ENCODE results near the gene ALB. TPM values are rescaled to one million over a fixed set of nuclear protein-coding genes. Genes with fewer than 3 reads are reported as not detected.

The ALB gene
- total RNA-seq, 1 donor: not detected

DNA sequence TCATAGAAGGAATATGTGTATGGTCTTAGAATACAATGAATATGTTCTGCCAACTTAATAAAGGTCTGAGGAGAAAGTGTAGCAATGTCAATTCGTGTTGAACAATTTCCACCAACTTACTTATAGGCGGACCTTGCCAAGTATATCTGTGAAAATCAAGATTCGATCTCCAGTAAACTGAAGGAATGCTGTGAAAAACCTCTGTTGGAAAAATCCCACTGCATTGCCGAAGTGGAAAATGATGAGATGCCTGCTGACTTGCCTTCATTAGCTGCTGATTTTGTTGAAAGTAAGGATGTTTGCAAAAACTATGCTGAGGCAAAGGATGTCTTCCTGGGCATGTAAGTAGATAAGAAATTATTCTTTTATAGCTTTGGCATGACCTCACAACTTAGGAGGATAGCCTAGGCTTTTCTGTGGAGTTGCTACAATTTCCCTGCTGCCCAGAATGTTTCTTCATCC lies 9.2 kb downstream of the ALB start:
- no peak for DNase-seq (ENCODE audit: low read depth)
- TF ChIP-seq, protein P1, sequence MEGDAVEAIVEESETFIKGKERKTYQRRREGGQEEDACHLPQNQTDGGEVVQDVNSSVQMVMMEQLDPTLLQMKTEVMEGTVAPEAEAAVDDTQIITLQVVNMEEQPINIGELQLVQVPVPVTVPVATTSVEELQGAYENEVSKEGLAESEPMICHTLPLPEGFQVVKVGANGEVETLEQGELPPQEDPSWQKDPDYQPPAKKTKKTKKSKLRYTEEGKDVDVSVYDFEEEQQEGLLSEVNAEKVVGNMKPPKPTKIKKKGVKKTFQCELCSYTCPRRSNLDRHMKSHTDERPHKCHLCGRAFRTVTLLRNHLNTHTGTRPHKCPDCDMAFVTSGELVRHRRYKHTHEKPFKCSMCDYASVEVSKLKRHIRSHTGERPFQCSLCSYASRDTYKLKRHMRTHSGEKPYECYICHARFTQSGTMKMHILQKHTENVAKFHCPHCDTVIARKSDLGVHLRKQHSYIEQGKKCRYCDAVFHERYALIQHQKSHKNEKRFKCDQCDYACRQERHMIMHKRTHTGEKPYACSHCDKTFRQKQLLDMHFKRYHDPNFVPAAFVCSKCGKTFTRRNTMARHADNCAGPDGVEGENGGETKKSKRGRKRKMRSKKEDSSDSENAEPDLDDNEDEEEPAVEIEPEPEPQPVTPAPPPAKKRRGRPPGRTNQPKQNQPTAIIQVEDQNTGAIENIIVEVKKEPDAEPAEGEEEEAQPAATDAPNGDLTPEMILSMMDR (IDR thresholded peaks at IDR 0.05; ENCODE audit: insufficient read depth, low read depth, low read length): no peak
- H3K4me3 ChIP-seq (ENCODE audit: low read depth, low read length): no peak overlapping the region

DNA sequence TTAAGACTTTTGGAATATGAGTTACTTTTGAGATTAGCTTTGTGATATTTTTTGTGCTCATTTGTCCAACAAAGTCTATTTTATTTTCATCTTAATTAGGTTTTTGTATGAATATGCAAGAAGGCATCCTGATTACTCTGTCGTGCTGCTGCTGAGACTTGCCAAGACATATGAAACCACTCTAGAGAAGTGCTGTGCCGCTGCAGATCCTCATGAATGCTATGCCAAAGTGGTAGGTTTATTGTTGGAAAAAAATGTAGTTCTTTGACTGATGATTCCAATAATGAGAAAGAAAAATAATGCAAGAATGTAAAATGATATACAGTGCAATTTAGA lies 10.8 kb downstream of the ALB start:
- DNase-seq (ENCODE audit: low read depth): no peak
- TF ChIP-seq, protein P1 (IDR thresholded peaks at IDR 0.05; ENCODE audit: insufficient read depth, low read depth, low read length): no peak
- no peak overlapping the region for H3K4me3 ChIP-seq (ENCODE audit: low read depth, low read length)

DNA sequence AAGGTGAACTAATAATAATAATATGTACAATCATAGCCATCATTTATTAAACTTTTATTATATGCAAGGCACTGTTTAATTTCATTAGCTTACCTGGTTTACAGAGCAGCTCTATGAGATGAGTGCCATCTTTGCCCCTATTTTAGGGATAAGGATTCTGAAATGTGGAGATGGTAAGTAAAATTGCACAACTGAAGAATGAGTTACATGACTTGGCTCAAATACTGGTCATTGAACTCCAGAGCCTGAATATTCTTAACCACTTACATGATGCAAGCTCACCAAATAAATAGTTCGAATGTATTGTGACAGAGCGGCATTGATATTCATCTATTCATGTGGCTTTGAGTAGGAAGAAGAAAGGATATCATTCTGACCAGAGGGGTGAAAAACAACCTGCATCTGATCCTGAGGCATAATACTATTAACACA lies 11.7 kb downstream of the ALB start:
- TF ChIP-seq, protein P1 (IDR thresholded peaks at IDR 0.05; ENCODE audit: insufficient read depth, low read depth, low read length): no peak
- DNase-seq (ENCODE audit: low read depth): no peak
- no peak overlapping the region for H3K4me3 ChIP-seq (ENCODE audit: low read depth, low read length)

DNA sequence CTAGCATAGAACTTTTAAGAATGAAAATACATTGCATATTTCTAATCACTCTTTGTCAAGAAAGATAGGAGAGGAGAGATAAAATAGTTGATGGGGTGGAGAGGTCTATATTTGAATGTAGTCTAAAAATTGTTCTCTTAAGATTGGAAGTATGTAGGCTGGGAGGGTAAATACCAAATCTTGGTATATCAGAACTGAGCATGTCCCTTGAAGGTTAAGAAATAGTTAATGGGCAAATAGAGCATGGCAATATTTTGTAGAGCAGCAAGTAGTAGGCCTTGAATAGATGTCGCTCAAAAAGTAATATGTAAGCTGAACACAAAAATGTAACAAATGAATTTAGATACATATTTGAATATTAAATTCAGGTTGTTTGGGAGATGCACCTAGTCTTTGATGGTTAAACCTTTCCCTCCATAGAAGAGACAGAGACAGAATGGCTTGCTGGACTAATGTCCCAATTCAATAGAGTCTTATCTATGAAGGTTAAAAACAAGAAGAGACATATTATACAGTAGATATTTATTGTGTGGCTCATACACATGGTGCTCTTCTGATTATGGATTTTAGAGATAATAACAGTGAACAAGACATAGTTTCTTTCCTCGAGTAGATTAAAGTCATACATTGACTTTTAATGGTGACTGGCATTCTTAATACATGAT lies 12.5 kb downstream of the ALB start:
- no peak for DNase-seq (ENCODE audit: low read depth)
- H3K4me3 ChIP-seq (ENCODE audit: low read depth, low read length): no peak overlapping the region
- TF ChIP-seq, protein P1 (IDR thresholded peaks at IDR 0.05; ENCODE audit: insufficient read depth, low read depth, low read length): no peak

DNA sequence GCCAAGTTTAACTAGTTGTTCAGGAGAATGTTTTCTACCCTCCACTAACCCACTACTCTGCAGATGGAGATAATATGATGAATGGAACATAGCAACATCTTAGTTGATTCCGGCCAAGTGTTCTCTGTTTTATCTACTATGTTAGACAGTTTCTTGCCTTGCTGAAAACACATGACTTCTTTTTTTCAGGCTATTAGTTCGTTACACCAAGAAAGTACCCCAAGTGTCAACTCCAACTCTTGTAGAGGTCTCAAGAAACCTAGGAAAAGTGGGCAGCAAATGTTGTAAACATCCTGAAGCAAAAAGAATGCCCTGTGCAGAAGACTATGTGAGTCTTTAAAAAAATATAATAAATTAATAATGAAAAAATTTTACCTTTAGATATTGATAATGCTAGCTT lies 13.3 kb downstream of the ALB start:
- no peak overlapping the region for H3K4me3 ChIP-seq (ENCODE audit: low read depth, low read length)
- TF ChIP-seq, protein P1 (IDR thresholded peaks at IDR 0.05; ENCODE audit: insufficient read depth, low read depth, low read length): no peak
- DNase-seq (ENCODE audit: low read depth): no peak

DNA sequence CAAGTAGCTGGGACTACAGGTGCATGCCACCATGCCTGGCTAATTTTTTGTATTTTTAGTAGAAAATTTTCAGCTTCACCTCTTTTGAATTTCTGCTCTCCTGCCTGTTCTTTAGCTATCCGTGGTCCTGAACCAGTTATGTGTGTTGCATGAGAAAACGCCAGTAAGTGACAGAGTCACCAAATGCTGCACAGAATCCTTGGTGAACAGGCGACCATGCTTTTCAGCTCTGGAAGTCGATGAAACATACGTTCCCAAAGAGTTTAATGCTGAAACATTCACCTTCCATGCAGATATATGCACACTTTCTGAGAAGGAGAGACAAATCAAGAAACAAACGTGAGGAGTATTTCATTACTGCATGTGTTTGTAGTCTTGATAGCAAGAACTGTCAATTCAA lies 13.9 kb downstream of the ALB start:
- DNase-seq (ENCODE audit: low read depth): peak; percentile 4
- TF ChIP-seq, protein P1 (IDR thresholded peaks at IDR 0.05; ENCODE audit: insufficient read depth, low read depth, low read length): no peak
- no peak overlapping the region for H3K4me3 ChIP-seq (ENCODE audit: low read depth, low read length)

DNA sequence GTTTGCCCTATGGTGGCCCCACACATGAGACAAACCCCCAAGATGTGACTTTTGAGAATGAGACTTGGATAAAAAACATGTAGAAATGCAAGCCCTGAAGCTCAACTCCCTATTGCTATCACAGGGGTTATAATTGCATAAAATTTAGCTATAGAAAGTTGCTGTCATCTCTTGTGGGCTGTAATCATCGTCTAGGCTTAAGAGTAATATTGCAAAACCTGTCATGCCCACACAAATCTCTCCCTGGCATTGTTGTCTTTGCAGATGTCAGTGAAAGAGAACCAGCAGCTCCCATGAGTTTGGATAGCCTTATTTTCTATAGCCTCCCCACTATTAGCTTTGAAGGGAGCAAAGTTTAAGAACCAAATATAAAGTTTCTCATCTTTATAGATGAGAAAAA lies 14.6 kb downstream of the ALB start:
- H3K4me3 ChIP-seq (ENCODE audit: low read depth, low read length): no peak overlapping the region
- TF ChIP-seq, protein P1 (IDR thresholded peaks at IDR 0.05; ENCODE audit: insufficient read depth, low read depth, low read length): no peak
- DNase-seq (ENCODE audit: low read depth): no peak
